Sigmoid colon (tissue), 7 donors: ENCODE data around the gene DCTPP1. TPM values are rescaled to one million over a fixed set of nuclear protein-coding genes. Genes with fewer than 3 reads are reported as not detected.

Source experiments
- DNase-seq: peaks from one replicate; pipeline ENCODE4 v3.0.0-alpha.2; 2019
- H3K27ac ChIP-seq, 4 donors: fragments of 200-600 bp; sonication (generic); one replicate each; pipeline ENCODE4 v1.5.1; 2016 to 2019; ENCODE audit warnings: mild to moderate bottlenecking in 1 of 4
- H3K27me3 ChIP-seq, 3 donors: fragments of 200-600 bp; sonication (generic); one replicate each; pipeline ENCODE4 v1.5.1; 2019; ENCODE audit warnings: mild to moderate bottlenecking in 1 of 3
- H3K36me3 ChIP-seq, 4 donors: fragments of 200-600 bp; sonication (generic); one replicate each; pipeline ENCODE4 v1.5.1; 2016 to 2019
- H3K4me1 ChIP-seq, 4 donors: fragments of 200-600 bp; sonication (generic); one replicate each; pipeline ENCODE4 v1.5.1; 2017 to 2019
- H3K4me3 ChIP-seq, 4 donors: fragments of 200-600 bp; sonication (generic); one replicate each; pipeline ENCODE4 v1.5.1; 2017 to 2019; ENCODE audit warnings: mild to moderate bottlenecking in 2 of 4, moderate library complexity in 1 of 4
- H3K9me3 ChIP-seq, 4 donors: fragments of 200-600 bp in 3 of 4; sonication (generic) in 3 of 4; one replicate each; pipeline versions ENCODE4 v1.5.1 to v1.6.1; 2013 to 2019
- EP300 ChIP-seq, 4 donors: sonication (generic); formaldehyde crosslinking; IDR thresholded peaks; one replicate each; pipeline ENCODE4 v1.6.1; 2017; ENCODE audit warnings: antibody characterized with exemption in 4 of 4
- POLR2A ChIP-seq, 2 donors: fragments of 450-650 bp; IDR thresholded peaks; one replicate each; pipeline ENCODE4 v1.6.1; 2016; ENCODE audit warnings: antibody characterized with exemption in 2 of 2, mild to moderate bottlenecking in 2 of 2, moderate library complexity in 2 of 2
- POLR2AphosphoS5 ChIP-seq, 4 donors: sonication (generic); formaldehyde crosslinking; IDR thresholded peaks; one replicate each; pipeline ENCODE4 v1.6.1; 2017; ENCODE audit warnings: antibody characterized with exemption in 4 of 4
- WGBS, 2 donors: extraction: QIAGEN DNeasy Blood & Tissue Kit; methylation state at CpG; one replicate each; pipeline ENCODE4 v1.1.7; 2013; 5-methylcytosine and 5-hydroxymethylcytosine counted together
- intact Hi-C: fragments of 100-400 bp; cut with DNase I; formaldehyde crosslinking; loops from one replicate; pipeline ENCODE4 v1.15.1; 2023
- polyA plus RNA-seq, 3 donors: library from polyadenylated mRNA; stranded (reverse); fragments of 200-250 nt; gene quantifications; one replicate each; pipeline ENCODE4 v1.2.3, GENCODE V29; 2013
- total RNA-seq, 4 donors: library from RNA; depleted of rRNA; stranded (reverse); fragments of >200 nt; gene quantifications; one replicate each; pipeline ENCODE4 v1.1.0, GENCODE V29; 2016
- TF ChIP-seq, protein P1 (sequence below), 4 experiments: fragments of 450-650 bp in 3 of 4; fragments of 200-600 bp in 1 of 4; IDR thresholded peaks; one replicate each; pipeline ENCODE4 v1.5.1; 2016 to 2019; ENCODE audit warnings: antibody characterized with exemption in 4 of 4, mild to moderate bottlenecking in 3 of 4, moderate library complexity in 2 of 4
- donor health status: healthy with polysubstance abuse.
- donor health status: Bipolar disorder and iron deficiency.
- donor health status: healthy.

DCTPP1 gene
- total and polyA plus RNA-seq, 7 donors = 10.5 to 175 (median 19.9) TPM

DNA sequence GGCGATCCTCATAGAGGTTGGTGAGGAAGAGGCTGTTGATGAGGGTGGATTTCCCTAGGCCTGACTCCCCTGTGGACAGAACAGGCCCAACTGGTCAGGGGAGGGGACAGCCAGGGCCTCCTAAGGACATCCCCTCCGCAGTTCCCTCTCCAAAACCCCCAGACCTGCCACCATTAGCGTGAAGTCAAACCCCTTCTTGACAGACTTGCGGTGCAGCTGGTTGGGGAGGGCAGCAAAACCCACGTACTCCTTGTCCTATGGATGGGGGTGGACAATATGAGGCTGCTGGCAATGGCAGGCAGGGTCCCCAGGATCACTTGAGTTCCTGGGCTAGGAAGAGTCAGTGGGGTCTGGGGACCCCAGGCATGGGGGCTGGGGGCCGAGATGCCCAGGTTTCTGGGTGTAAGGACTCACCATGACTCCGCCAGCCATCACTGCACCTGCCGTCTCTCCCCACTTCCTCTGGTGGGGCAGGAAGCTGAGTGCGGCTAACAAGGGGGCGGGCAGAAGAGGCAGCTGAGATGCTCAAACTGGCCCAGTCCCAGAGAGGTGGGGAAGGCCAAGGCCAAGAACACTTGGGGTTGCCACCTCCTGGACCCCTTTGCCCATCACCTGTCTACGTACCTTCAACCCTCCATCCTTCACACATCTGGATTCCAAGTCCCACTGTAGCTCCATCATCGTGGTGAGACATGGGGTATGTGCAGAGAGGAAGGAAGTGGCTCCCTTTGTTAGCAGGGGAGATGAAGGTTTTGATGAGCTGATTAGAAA, 47.5 kb downstream of the DCTPP1 start, which contains the start of gene SEPTIN1:
TSS of gene SEPTIN1 (minus strand) at position 451 of the 771 bp plus-strand sequence. CDS start at position 432, 19 bp downstream.
- H3K27ac ChIP-seq = no peak within 1 kb of the TSS

DNA sequence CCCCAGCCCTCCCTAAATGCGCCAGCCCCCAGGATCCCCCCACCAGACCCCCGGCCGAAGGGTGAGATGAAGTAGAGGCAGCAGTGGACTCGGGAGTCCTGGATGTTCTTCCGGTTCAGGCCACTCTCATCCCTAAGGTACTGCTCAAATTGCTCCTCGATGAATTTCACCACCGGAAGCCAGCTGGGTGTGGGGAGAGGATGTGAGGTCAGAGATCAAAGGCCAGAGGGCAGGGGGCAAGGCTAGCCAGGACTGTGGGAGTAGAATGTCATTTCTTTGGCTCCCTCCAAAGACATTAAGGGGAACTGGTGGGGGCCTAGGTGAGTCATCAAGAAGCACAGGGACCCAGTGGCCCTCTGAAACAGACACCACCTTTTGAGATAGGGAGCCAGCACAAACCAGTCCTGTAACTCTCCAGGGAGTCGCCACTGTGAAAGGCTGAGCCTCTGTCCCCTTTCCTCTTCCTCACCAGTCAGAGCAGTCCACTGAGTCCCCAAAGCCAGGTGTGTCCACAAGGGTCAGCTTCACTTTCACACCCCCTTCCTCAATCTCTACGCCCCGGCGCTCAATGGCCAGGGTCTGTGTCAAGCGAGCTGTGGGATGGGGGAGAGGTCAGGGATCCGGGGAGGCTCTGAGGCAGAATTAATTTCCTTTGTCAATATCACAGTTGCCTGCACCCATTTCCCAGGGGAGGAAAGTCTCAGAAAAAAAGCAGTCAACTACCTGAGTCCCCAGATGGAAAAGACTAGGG, 48.4 kb downstream of the DCTPP1 start:
- H3K4me1 ChIP-seq = peaks cover 0 to 22% (median 20%) of the 10 kb centered on the region in 4 donors
- no peaks in the 10 kb centered on the region for H3K27me3 ChIP-seq
- intact Hi-C loops = no loop called here
- no peak for DNase-seq
- H3K9me3 ChIP-seq = no peaks in the 10 kb centered on the region
- WGBS, 2 donors = 77 to 84% methylated on average over 13 of the region's 13 CpGs
- TF ChIP-seq POLR2AphosphoS5 (IDR thresholded peaks at IDR 0.05) = no peak
- TF ChIP-seq EP300 (IDR thresholded peaks at IDR 0.05) = no peak
- TF ChIP-seq, protein P1, sequence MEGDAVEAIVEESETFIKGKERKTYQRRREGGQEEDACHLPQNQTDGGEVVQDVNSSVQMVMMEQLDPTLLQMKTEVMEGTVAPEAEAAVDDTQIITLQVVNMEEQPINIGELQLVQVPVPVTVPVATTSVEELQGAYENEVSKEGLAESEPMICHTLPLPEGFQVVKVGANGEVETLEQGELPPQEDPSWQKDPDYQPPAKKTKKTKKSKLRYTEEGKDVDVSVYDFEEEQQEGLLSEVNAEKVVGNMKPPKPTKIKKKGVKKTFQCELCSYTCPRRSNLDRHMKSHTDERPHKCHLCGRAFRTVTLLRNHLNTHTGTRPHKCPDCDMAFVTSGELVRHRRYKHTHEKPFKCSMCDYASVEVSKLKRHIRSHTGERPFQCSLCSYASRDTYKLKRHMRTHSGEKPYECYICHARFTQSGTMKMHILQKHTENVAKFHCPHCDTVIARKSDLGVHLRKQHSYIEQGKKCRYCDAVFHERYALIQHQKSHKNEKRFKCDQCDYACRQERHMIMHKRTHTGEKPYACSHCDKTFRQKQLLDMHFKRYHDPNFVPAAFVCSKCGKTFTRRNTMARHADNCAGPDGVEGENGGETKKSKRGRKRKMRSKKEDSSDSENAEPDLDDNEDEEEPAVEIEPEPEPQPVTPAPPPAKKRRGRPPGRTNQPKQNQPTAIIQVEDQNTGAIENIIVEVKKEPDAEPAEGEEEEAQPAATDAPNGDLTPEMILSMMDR (IDR thresholded peaks at IDR 0.05) = no peak
- TF ChIP-seq POLR2A (IDR thresholded peaks at IDR 0.05) = no peak
- H3K27ac ChIP-seq = no peak overlapping the region
- no peaks in the 10 kb centered on the region for H3K36me3 ChIP-seq
- H3K4me3 ChIP-seq = no peak overlapping the region

More for the DNA sequence above, 47.5 kb downstream of the DCTPP1 start, which contains the start of gene SEPTIN1:
- Histone ChIP-seq H3K9me3 (no peaks in the 10 kb centered on the region), H3K36me3 (no peaks in the 10 kb centered on the region), H3K4me3 (no peak within 1 kb of the TSS), H3K4me1 (peaks cover 0 to 14% (median 12%) of the 10 kb centered on the region in 4 donors), H3K27me3 (no peaks in the 10 kb centered on the region)
- DNase-seq = no peak
- intact Hi-C loops = no loop called here
- 34 to 57% methylated on average over 12 of the region's 12 CpGs for WGBS, 2 donors
- TF ChIP-seq EP300 (IDR thresholded peaks at IDR 0.05) (no peak), POLR2A (IDR thresholded peaks at IDR 0.05) (no peak), POLR2AphosphoS5 (IDR thresholded peaks at IDR 0.05) (no peak)
- TF ChIP-seq, protein P1 (IDR thresholded peaks at IDR 0.05) = no peak

DNA sequence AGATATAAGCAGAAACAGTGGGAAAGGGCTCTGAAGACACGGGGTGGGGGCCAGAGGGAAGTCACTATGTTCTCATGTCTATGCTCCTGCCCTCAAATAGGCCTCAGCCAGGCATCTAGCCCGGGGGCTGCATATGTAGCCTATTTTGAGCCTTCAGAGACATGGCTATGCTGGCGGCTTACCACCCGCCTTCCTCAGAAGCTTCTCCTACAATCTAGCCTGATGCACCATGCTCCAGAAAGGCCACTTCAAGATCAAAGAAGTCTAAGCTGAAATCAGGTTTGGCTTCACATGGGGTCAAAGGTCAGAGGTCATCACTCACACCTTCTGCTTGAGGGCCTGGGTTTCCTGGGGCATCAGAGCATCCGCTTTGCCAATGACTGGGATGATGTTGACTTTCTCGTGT, 49.0 kb downstream of the DCTPP1 start:
- no peak for DNase-seq
- 80 to 83% methylated on average over 6 of the region's 6 CpGs for WGBS, 2 donors
- Histone ChIP-seq H3K4me1 (peaks cover 0 to 23% (median 20%) of the 10 kb centered on the region in 4 donors), H3K9me3 (no peaks in the 10 kb centered on the region), H3K36me3 (no peaks in the 10 kb centered on the region), H3K27ac (no peak overlapping the region), H3K4me3 (no peak overlapping the region), H3K27me3 (no peaks in the 10 kb centered on the region)
- TF ChIP-seq EP300 (IDR thresholded peaks at IDR 0.05) (no peak), POLR2A (IDR thresholded peaks at IDR 0.05) (no peak), POLR2AphosphoS5 (IDR thresholded peaks at IDR 0.05) (no peak)
- intact Hi-C loops = no loop called here

DNA sequence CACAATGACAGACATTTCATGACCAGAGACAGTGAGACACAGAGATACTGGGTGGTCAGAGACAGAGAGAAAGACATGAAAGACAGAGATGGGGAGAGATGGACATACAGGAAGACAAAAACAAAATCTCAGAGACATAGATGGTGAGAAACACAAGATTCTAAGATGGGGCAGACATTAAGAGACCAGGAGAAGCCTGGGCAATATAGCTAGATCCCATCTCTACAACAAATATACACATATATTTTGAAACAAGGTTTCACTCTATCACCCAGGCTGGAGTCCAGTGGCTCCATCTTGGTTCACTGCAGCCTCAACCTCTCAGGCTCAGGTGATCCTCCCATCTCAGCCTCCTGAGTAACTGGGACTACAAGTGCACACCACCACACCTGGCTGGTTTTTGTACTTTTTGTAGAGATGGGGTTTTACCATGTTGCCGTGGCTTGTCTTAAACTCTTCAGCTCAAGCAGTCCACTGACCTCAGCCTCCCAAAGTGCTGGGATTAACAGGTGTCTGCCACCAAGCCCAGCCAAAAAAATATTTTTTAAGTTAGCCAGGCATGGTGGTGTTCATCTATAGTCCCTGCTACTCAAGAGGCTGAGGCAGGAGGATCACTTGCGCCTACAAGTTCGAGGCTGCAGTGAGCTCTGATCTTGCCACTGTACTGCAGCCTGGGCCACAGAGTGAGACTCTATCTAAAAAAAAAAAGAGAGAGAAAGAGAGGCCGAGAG, 49.6 kb downstream of the DCTPP1 start:
- Histone ChIP-seq H3K4me3 (no peak overlapping the region), H3K27me3 (no peaks in the 10 kb centered on the region), H3K9me3 (no peaks in the 10 kb centered on the region), H3K4me1 (peaks cover 0 to 23% (median 20%) of the 10 kb centered on the region in 4 donors), H3K36me3 (no peaks in the 10 kb centered on the region), H3K27ac (peak overlapping the region in 1 of 4 donors; percentile 98)
- DNase-seq = no peak
- TF ChIP-seq EP300 (IDR thresholded peaks at IDR 0.05) = no peak
- TF ChIP-seq, protein P1 (IDR thresholded peaks at IDR 0.05) = no peak
- TF ChIP-seq POLR2AphosphoS5 (IDR thresholded peaks at IDR 0.05) = no peak
- TF ChIP-seq POLR2A (IDR thresholded peaks at IDR 0.05) = no peak
- intact Hi-C loops = no loop called here
- 85 to 96% methylated on average over 4 of the region's 4 CpGs for WGBS, 2 donors
